ENCODE measurements around the gene TMCC1. TPM values are rescaled to one million over a fixed set of nuclear protein-coding genes. Genes with fewer than 3 reads are reported as not detected.

The TMCC1 gene
- total RNA-seq, 1 experiment from 2014 or later: 7.9 TPM

DNA sequence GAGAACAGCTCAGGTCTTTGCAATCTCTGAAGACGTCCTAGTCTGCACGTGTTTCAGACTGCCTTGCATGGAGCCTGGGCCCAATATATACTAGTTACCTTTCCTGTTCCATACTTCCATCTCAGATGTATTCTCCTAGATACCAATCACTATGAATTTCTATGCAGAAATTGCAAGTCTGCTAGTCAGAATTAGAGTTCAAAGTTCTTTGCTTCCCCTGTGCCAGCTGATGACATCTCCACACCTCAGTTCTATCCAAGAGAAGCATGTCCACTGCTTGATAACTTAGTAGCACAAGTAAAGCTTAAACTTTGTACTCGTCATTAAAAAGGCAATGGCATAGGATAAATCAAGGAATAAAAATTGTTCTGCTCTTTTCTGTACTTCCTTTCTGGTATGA lies 153.4 kb downstream of the TMCC1 start:
- Histone ChIP-seq H3K36me3 (no peaks in the 10 kb centered on the region), H3K9me3 (replicated peaks) (no peaks in the 10 kb centered on the region), H3K4me1 (replicated peaks) (no peaks in the 10 kb centered on the region), H3K27ac (no peak overlapping the region), H3K4me3 (no peak overlapping the region), H3K27me3 (replicated peaks) (no peaks in the 10 kb centered on the region)
- no peak for DNase-seq (ENCODE audit: low read depth in 1 of 2, low spot score in 2 of 2)

DNA sequence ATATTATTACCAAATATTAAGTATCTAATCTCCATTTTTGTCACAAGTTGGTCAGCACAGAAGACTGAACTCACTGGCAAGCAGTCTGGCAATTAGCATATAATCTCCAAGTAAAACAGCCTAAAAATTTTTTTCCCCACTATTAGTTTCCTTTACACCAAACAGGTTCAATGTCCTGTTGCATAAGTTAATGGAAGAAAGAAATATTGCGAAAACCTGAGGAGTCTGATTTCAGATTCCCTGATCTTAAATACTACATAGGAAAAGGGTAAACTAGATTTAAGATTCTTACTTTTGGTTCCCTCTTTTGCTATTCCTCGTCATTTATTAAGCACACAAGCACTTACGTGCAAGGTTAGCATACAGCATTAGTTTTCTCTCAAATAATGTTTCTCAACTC lies 153.9 kb downstream of the TMCC1 start:
- no peaks in the 10 kb centered on the region for H3K4me1 ChIP-seq (replicated peaks)
- no peak overlapping the region for H3K4me3 ChIP-seq
- no peak overlapping the region for H3K27ac ChIP-seq
- H3K36me3 ChIP-seq: no peaks in the 10 kb centered on the region
- no peaks in the 10 kb centered on the region for H3K9me3 ChIP-seq (replicated peaks)
- no peaks in the 10 kb centered on the region for H3K27me3 ChIP-seq (replicated peaks)
- DNase-seq (ENCODE audit: low read depth in 1 of 2, low spot score in 2 of 2): no peak

GRCh38 chr3:129738172-129738571 lies 155.3 kb downstream of the TMCC1 start:
- DNase-seq (ENCODE audit: low read depth in 1 of 2, low spot score in 2 of 2): no peak
- Histone ChIP-seq H3K9me3 (replicated peaks) (no peaks in the 10 kb centered on the region), H3K27me3 (replicated peaks) (no peaks in the 10 kb centered on the region), H3K27ac (no peak overlapping the region), H3K36me3 (peaks cover 1% of the 10 kb centered on the region; the same call in 1 of the 2 replicates), H3K4me3 (no peak overlapping the region), H3K4me1 (replicated peaks) (no peaks in the 10 kb centered on the region)

DNA sequence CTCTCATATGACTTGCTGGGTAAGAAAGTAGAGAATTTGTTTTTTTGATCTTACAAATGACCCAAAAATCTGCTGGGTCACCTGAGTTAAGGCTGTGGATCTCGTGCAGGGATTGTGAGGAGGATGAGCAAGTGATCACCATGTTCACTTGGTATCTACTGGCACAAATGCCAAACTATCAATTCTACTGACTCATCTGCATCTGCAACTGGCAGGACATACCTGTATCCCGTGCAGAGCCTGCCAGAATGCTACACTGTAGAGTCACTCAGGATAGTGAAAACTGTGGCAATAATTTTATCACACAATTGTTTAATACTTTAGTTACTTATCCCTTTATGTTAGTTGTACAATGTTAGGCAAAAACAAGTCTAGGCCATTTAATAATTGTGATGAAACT lies 157.4 kb downstream of the TMCC1 start:
- no peak overlapping the region for H3K4me3 ChIP-seq
- no peaks in the 10 kb centered on the region for H3K9me3 ChIP-seq (replicated peaks)
- H3K27me3 ChIP-seq (replicated peaks): no peaks in the 10 kb centered on the region
- peaks cover 4% of the 10 kb centered on the region; the same call in 1 of the 2 replicates for H3K36me3 ChIP-seq
- no peak for DNase-seq (ENCODE audit: low read depth in 1 of 2, low spot score in 2 of 2)
- H3K4me1 ChIP-seq (replicated peaks): peaks cover 9% of the 10 kb centered on the region
- H3K27ac ChIP-seq: no peak overlapping the region

GRCh38 chr3:129735638-129736037 lies 157.9 kb downstream of the TMCC1 start:
- Histone ChIP-seq H3K9me3 (replicated peaks) (no peaks in the 10 kb centered on the region), H3K27ac (no peak overlapping the region), H3K4me3 (no peak overlapping the region), H3K27me3 (replicated peaks) (no peaks in the 10 kb centered on the region), H3K4me1 (replicated peaks) (peaks cover 9% of the 10 kb centered on the region), H3K36me3 (peaks cover 4% of the 10 kb centered on the region; the same call in 1 of the 2 replicates)
- no peak for DNase-seq (ENCODE audit: low read depth in 1 of 2, low spot score in 2 of 2)

GRCh38 chr3:129734449-129734848 lies 159.1 kb downstream of the TMCC1 start:
- Histone ChIP-seq H3K9me3 (replicated peaks) (no peaks in the 10 kb centered on the region), H3K27ac (no peak overlapping the region), H3K27me3 (replicated peaks) (no peaks in the 10 kb centered on the region)

GRCh38 chr3:129732200-129732876 lies 161.2 kb downstream of the TMCC1 start:
- peak in 1 of 2 experiments; percentile 16 for DNase-seq (ENCODE audit: low read depth in 1 of 2, low spot score in 2 of 2)

More at GRCh38 chr3:129734449-129734848, 159.1 kb downstream of the TMCC1 start:
- no peak for DNase-seq (ENCODE audit: low read depth in 1 of 2, low spot score in 2 of 2)
- peaks cover 9% of the 10 kb centered on the region for H3K4me1 ChIP-seq (replicated peaks)
- no peak overlapping the region for H3K4me3 ChIP-seq
- peaks cover 4% of the 10 kb centered on the region; the same call in 1 of the 2 replicates for H3K36me3 ChIP-seq

GRCh38 chr3:129727707-129728106 lies 165.8 kb downstream of the TMCC1 start:
- Histone ChIP-seq H3K36me3 (no peaks in the 10 kb centered on the region), H3K4me3 (no peak overlapping the region), H3K9me3 (replicated peaks) (no peaks in the 10 kb centered on the region), H3K27ac (no peak overlapping the region), H3K4me1 (replicated peaks) (peaks cover 5% of the 10 kb centered on the region), H3K27me3 (replicated peaks) (no peaks in the 10 kb centered on the region)
- no peak for DNase-seq (ENCODE audit: low read depth in 1 of 2, low spot score in 2 of 2)

More at GRCh38 chr3:129732200-129732876, 161.2 kb downstream of the TMCC1 start:
- H3K4me1 ChIP-seq (replicated peaks): peaks cover 9% of the 10 kb centered on the region
- H3K27ac ChIP-seq: no peak overlapping the region
- H3K27me3 ChIP-seq (replicated peaks): no peaks in the 10 kb centered on the region
- no peak overlapping the region for H3K4me3 ChIP-seq
- no peaks in the 10 kb centered on the region for H3K9me3 ChIP-seq (replicated peaks)
- peaks cover 4% of the 10 kb centered on the region; the same call in 1 of the 2 replicates for H3K36me3 ChIP-seq

GRCh38 chr3:129723558-129724324 lies 169.8 kb downstream of the TMCC1 start:
- no peak for DNase-seq (ENCODE audit: low read depth in 1 of 2, low spot score in 2 of 2)
- H3K4me3 ChIP-seq: no peak overlapping the region
- H3K4me1 ChIP-seq (replicated peaks): no peaks in the 10 kb centered on the region
- H3K36me3 ChIP-seq: no peaks in the 10 kb centered on the region
- H3K27ac ChIP-seq: no peak overlapping the region
- no peaks in the 10 kb centered on the region for H3K27me3 ChIP-seq (replicated peaks)
- H3K9me3 ChIP-seq (replicated peaks): no peaks in the 10 kb centered on the region

DNA sequence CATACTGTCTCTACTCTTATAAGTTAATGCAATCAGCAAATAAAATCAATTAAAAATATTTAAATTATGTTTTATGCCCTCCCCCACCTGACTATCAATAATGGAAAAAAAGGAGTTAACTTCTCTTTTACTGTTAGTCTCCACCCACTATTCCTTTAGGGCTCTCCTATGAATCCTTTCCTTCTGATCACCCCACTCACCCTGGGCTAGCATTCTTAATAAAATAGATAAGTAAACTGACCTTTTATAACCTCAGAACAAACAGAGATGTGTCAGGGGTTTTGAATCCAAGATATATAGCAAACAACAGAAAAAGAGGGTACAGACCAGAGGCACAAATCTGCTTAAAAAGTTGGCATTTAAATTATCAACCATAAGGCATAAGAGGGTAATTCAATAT lies 171.0 kb downstream of the TMCC1 start:
- no peak overlapping the region for H3K27ac ChIP-seq
- H3K27me3 ChIP-seq (replicated peaks): no peaks in the 10 kb centered on the region
- no peak for DNase-seq (ENCODE audit: low read depth in 1 of 2, low spot score in 2 of 2)
- no peaks in the 10 kb centered on the region for H3K4me1 ChIP-seq (replicated peaks)
- no peaks in the 10 kb centered on the region for H3K9me3 ChIP-seq (replicated peaks)
- H3K36me3 ChIP-seq: no peaks in the 10 kb centered on the region
- H3K4me3 ChIP-seq: no peak overlapping the region

- 0 out of 2 replicates have a peak, but pooled peaks cover under 1% of the 10 kb centered on the region for H3K36me3 ChIP-seq
- no peaks in the 10 kb centered on the region for H3K4me1 ChIP-seq (replicated peaks)
- H3K9me3 ChIP-seq (replicated peaks): no peaks in the 10 kb centered on the region
Observed at GRCh38 chr3:129718201-129718600, 175.3 kb downstream of the TMCC1 start.

DNA sequence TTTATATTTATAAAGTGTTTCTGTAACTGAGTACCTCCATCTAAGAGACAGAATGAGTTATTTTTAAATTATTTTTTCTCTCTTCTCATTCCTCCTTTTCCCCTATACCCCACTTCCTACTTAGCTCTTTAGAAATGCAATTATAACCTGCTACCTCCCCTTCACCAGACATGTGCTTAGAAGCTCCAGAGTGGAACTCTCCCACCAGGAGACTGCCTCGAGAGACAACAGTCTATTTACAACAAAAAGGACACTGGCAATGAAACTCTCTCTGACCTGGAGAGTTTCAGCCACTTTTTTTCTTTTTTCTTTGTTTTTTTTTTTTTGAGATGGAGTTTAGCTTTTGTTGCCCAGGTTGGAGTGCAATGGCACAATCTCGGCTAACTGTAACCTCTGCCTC lies 177.7 kb downstream of the TMCC1 start:
- H3K27me3 ChIP-seq (replicated peaks): no peaks in the 10 kb centered on the region
- no peaks in the 10 kb centered on the region for H3K9me3 ChIP-seq (replicated peaks)
- no peaks in the 10 kb centered on the region for H3K4me1 ChIP-seq (replicated peaks)
- H3K27ac ChIP-seq: no peak overlapping the region
- DNase-seq (ENCODE audit: low read depth in 1 of 2, low spot score in 2 of 2): no peak
- no peak overlapping the region for H3K4me3 ChIP-seq
- H3K36me3 ChIP-seq: 0 out of 2 replicates have a peak, but pooled peaks cover 3% of the 10 kb centered on the region

More at GRCh38 chr3:129718201-129718600, 175.3 kb downstream of the TMCC1 start:
- Histone ChIP-seq H3K27ac (no peak overlapping the region), H3K4me3 (no peak overlapping the region), H3K27me3 (replicated peaks) (no peaks in the 10 kb centered on the region)
- no peak for DNase-seq (ENCODE audit: low read depth in 1 of 2, low spot score in 2 of 2)

DNA sequence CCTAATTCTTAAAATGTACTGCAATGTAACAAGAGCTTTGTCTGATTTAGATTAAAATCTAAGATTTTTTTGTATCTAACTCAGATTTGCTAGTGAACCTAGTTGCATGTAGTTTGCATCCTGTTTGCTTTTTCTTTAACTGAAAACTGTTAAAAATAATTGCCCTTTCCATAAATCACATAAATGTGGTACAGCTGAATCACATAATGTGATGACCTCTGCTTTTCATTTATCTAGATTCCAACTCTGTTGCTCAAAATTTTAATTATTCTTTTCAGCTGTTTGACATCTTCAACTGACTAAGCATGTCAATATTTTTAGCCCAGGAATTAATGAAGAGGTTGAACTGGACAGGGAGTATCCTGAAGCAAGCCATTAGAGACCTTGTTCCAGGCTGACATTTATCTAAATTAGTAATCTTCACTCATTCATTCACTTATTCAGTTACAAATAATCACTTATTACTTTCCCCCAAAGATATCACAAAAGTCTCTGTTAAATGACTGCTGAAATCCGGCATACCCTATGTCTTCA lies 185.1 kb downstream of the TMCC1 start:
- Histone ChIP-seq H3K36me3 (0 out of 2 replicates have a peak, but pooled peaks cover 3% of the 10 kb centered on the region), H3K4me3 (no peak overlapping the region), H3K27me3 (replicated peaks) (no peaks in the 10 kb centered on the region), H3K9me3 (replicated peaks) (no peaks in the 10 kb centered on the region), H3K4me1 (replicated peaks) (no peaks in the 10 kb centered on the region), H3K27ac (no peak overlapping the region)
- DNase-seq (ENCODE audit: low read depth in 1 of 2, low spot score in 2 of 2): no peak

DNA sequence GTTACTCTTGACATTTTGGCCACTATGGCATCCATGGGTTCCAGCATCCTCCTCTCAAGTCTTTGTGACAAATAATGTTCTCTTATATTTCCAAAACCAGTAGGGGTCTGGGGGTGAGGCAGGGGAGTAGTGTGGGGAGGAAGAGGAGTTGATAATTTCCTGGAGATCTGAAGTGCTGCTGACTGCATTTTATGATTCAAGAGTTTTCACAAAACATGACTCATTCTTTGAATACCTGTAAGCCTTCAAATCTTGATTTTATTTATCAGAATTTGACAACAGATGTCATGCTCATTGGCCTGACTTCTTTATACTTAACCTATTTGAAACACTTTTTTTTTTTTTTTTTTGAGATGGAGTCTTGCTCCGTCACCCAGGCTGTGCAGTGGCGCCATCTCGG lies 188.2 kb downstream of the TMCC1 start:
- Histone ChIP-seq H3K27ac (no peak overlapping the region), H3K27me3 (replicated peaks) (no peaks in the 10 kb centered on the region), H3K4me3 (no peak overlapping the region), H3K9me3 (replicated peaks) (no peaks in the 10 kb centered on the region), H3K36me3 (no peaks in the 10 kb centered on the region), H3K4me1 (replicated peaks) (no peaks in the 10 kb centered on the region)
- no peak for DNase-seq (ENCODE audit: low read depth in 1 of 2, low spot score in 2 of 2)

Measured in SJSA1 (cell line).